Dendritic cell treated with granulocyte-macrophage colony-stimulating factor and Interleukin-4, amounts not matched to agents 40 ng/mL and 50 ng/mL, for 4 days (primary cell): Measurements from ENCODE around the gene FAM76A.
A peak's percentile ranks its signal among the peaks of the same experiment; 100 is the strongest.
"Not testable (repeated sequence)": the region's sequence is repeated elsewhere in the genome, so short reads cannot be mapped to it uniquely, and the experiment has no call there.

Experiments used
- H3K27ac Mint-ChIP-seq: one replicate; pipeline ENCODE4 v1.8.0; 2022; ENCODE audit warnings: mild to moderate bottlenecking, mixed read lengths
- H3K27me3 Mint-ChIP-seq: one replicate; pipeline ENCODE4 v1.8.0; 2022; ENCODE audit warnings: mild to moderate bottlenecking, mixed read lengths
- H3K36me3 Mint-ChIP-seq: one replicate; pipeline ENCODE4 v1.8.0; 2022; ENCODE audit warnings: low read depth, mixed read lengths
- H3K4me1 Mint-ChIP-seq: one replicate; pipeline ENCODE4 v1.8.0; 2022; ENCODE audit warnings: low read depth, mixed read lengths
- H3K4me3 Mint-ChIP-seq: one replicate; pipeline ENCODE4 v1.8.0; 2022; ENCODE audit warnings: mild to moderate bottlenecking, moderate library complexity, mixed read lengths
- H3K9me3 Mint-ChIP-seq: one replicate; pipeline ENCODE4 v1.8.0; 2022; ENCODE audit warnings: mixed read lengths
- intact Hi-C: fragments of 100-400 bp; cut with micrococcal nuclease; formaldehyde crosslinking; loops from one replicate; pipeline ENCODE4 v1.15.0; 2022

FAM76A gene

DNA sequence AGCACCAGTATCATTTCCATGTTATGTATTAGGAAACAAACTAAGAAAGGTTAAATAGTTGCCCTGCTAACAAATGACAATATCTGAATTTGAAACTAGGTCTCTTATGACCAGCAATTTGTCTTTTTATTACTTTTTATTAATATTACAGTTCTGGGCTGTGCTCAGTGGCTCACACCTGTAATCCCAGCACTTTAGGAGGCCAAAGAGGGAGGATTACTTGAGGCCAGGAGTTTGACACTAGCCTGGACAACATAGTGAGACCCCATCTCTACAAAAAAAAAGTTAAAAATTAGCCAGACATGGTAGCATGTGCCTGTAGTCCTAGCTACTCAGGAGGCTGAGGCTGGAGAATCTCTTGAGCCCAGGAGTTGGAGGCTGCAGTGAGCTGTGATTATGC is 50.5 kb downstream of the FAM76A start:
- H3K4me3 Mint-ChIP-seq, H3K27ac Mint-ChIP-seq, H3K9me3 Mint-ChIP-seq, intact Hi-C loops, H3K27me3 Mint-ChIP-seq: not testable (repeated sequence)
- Mint-ChIP-seq H3K4me1 (peaks cover 51% of the 10 kb centered on the region), H3K36me3 (peaks cover 45% of the 10 kb centered on the region)

DNA sequence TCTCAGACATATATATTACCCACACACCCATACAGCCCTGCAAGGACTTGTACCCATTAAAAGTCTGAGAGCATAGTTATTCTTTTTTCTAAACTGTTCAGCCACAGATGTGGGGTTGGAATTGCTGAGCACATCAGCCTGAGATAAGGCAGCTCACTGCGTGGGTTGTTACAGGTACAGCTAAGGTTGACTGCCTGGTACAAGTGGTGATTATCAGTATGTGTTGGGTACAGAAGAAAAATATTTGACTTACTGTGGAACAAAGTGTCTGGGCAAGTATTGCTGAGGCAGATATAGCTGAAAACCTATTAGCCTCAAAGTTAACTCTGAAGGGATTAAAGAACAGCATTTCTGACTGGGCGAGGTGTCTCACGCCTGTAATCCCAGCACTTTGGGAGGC is 52.3 kb downstream of the FAM76A start:
- H3K4me1 Mint-ChIP-seq: peaks cover 51% of the 10 kb centered on the region
- H3K27ac Mint-ChIP-seq: no peak overlapping the region
- no peaks in the 10 kb centered on the region for H3K9me3 Mint-ChIP-seq
- no peaks in the 10 kb centered on the region for H3K27me3 Mint-ChIP-seq
- H3K4me3 Mint-ChIP-seq: no peak overlapping the region
- intact Hi-C loops: no loop called here
- H3K36me3 Mint-ChIP-seq: peaks cover 56% of the 10 kb centered on the region

DNA sequence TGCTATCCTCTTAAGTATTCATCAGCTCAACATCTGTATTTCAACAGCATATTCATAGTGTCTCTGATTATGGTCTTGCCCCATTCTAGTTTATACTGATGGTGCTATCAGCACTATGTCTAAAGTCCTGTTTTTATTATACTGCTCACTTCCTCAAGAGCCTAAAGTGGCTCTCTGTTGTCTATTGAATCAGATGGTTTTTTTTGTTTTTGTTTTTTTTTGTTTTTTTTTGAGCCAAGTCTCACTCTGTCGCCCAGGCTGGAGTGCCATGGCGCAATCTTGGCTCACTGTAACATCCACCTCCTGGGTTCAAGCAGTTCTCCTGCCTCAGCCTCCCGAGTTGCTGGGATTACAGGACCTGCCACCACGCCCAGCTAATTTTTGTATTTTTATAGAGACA is 53.4 kb downstream of the FAM76A start:
- Mint-ChIP-seq H3K4me1 (peaks cover 51% of the 10 kb centered on the region), H3K27me3 (no peaks in the 10 kb centered on the region), H3K27ac (peak overlapping the region; percentile 71), H3K4me3 (no peak overlapping the region), H3K36me3 (peaks cover 54% of the 10 kb centered on the region), H3K9me3 (no peaks in the 10 kb centered on the region)
- intact Hi-C loops: no loop called here

DNA sequence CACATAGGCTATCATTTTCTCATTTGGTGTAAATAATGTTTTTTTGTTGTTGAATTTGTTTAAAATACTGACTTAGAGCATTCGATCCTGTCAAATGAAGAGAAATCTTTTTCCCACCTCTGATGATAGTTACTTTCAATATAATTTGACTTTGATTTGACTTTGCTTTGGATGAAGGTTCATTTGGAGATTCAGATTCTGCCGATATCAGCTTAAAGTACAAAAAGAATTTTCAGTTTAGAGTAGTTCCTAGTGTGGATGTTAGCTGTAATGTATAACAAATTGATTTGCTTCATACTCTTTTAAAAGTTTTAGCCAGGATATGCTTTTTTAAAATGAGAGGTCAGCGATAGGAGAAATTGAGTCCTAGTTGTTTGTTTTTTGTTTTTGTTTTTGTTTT is 57.2 kb downstream of the FAM76A start:
- no peak overlapping the region for H3K4me3 Mint-ChIP-seq
- H3K27me3 Mint-ChIP-seq: no peaks in the 10 kb centered on the region
- no peak overlapping the region for H3K27ac Mint-ChIP-seq
- peaks cover 33% of the 10 kb centered on the region for H3K36me3 Mint-ChIP-seq
- H3K4me1 Mint-ChIP-seq: peaks cover 43% of the 10 kb centered on the region
- intact Hi-C loops: no loop called here
- H3K9me3 Mint-ChIP-seq: no peaks in the 10 kb centered on the region

DNA sequence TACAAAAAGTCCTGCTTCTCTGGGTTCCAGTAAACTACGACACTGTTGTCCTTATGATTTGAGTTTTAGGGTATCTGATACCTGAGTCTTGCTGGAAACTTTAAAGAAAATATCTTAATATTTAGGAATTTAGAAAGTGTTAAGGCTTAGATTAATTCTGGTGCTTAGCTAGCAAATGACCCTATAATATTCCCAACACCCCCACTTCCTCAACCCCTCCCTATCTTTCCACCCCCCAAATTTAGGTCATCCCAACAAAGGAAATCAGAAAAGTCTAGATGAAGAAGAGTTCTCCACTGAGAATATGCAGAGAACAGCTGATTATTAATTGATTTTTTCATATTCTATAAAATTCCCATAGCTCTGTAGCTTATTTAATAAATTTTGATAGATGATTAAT is 58.9 kb downstream of the FAM76A start:
- Mint-ChIP-seq H3K9me3 (no peaks in the 10 kb centered on the region), H3K27me3 (no peaks in the 10 kb centered on the region), H3K36me3 (peaks cover 28% of the 10 kb centered on the region), H3K4me1 (peaks cover 37% of the 10 kb centered on the region), H3K4me3 (no peak overlapping the region), H3K27ac (no peak overlapping the region)
- intact Hi-C loops: no loop called here

DNA sequence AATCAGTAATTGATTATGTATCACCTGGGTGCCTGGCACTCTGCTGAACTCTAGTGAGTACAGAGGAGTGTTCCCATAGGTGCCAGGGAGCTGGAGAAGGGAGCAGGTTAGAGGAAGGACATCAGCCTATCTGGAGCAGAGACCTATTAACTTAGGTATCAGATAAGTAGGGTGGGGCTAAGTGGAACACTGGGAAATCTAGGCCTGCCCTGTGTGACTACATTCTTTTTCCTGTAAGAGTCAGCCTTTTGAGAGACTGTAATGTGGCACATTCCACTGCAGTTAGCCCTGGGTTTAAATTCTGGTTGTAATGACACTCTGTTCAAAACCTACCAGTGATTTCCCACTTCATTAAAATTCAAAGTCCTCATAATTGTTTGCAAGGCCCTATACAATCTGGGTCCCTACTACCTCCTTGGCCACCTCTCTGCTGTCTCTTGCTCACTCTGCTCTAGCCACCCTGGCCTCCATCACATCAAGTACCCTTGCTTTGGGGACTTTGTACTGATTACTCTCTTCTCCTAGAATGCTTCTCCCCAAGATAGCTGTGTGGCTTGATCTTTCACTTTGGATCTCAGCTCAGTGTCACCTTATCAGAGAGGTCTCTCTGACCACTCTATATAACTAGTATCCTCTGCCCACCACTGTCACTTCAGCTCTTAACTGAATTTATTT is 60.2 kb downstream of the FAM76A start:
- intact Hi-C loops: no loop called here
- Mint-ChIP-seq H3K27ac (no peak overlapping the region), H3K4me3 (no peak overlapping the region), H3K4me1 (peaks cover 34% of the 10 kb centered on the region), H3K9me3 (no peaks in the 10 kb centered on the region), H3K36me3 (peaks cover 26% of the 10 kb centered on the region), H3K27me3 (no peaks in the 10 kb centered on the region)

DNA sequence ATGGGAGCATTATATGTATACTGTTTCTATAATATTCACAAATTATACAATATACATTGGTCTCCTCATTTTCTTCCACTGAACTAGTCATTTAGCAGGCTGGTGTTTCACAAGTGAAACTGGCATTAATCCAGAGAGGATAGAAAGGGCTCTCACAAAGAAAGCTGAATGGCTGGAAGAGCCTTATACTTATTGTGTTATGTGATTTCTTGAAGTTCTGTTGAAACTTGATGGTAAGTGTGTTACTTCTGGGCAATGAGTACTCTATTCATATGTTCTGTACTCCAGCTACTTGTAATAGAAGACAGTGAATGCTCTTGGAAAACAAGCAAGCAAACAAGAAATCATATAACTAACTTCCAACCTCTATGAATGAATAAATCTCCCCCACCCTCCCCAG is 62.1 kb downstream of the FAM76A start:
- intact Hi-C loops: no loop called here
- H3K36me3 Mint-ChIP-seq: peaks cover 33% of the 10 kb centered on the region
- H3K4me3 Mint-ChIP-seq: no peak overlapping the region
- H3K9me3 Mint-ChIP-seq: no peaks in the 10 kb centered on the region
- H3K27me3 Mint-ChIP-seq: no peaks in the 10 kb centered on the region
- H3K4me1 Mint-ChIP-seq: peaks cover 33% of the 10 kb centered on the region
- H3K27ac Mint-ChIP-seq: peak overlapping the region; percentile 52

DNA sequence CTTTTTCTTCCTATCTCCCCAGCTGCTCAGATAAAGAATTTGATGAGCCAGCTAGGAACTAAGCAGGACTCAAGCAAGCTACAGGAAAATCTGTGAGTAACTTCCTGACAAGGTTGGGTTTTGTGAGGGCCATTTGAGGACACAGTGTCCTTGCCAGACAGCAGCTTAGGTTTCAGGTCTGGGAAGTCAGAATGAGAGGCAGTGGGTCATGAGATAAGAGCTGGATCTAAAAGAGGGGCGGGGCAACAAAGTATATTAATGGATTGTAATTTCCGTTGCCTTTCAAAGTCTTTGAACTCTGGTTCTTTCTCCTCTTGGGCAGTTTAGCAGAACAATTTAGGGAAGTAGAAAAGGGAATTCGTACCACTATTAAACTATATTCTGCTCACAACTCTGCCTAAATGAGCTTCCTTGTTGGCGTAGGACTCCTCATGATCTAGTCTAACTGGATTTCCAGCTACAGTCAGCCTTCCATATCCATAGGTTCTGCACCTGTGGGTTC is 63.8 kb downstream of the FAM76A start:
- intact Hi-C loops: no loop called here
- Mint-ChIP-seq H3K27ac (peak overlapping the region; percentile 89), H3K36me3 (peaks cover 42% of the 10 kb centered on the region)

DNA sequence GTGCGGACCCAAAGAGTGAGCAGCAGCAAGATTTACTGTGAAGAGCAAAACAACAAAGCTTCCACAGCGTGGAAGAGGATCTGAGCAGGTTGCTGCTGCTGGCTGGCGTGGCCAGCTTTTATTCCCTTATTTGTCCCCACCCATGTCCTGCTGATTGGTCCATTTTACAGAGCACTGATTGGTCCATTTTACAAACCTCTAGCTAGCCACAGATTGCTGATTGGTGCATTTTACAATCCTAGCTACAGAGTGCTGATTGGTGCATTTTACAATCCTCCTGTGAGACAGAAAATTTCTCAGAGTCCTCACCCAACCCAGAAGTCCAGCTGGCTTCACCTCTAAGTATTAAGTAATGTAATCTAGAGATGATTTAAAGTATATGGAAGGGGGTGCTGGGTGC is 64.5 kb downstream of the FAM76A start:
- H3K27ac Mint-ChIP-seq: peak overlapping the region; percentile 89
- intact Hi-C loops, H3K4me3 Mint-ChIP-seq, H3K9me3 Mint-ChIP-seq, H3K27me3 Mint-ChIP-seq: not testable (repeated sequence)
- peaks cover 49% of the 10 kb centered on the region for H3K36me3 Mint-ChIP-seq
- H3K4me1 Mint-ChIP-seq: peaks cover 33% of the 10 kb centered on the region

More for the DNA sequence above, 63.8 kb downstream of the FAM76A start:
- H3K9me3 Mint-ChIP-seq: no peaks in the 10 kb centered on the region
- H3K4me1 Mint-ChIP-seq: peaks cover 33% of the 10 kb centered on the region
- H3K4me3 Mint-ChIP-seq: no peak overlapping the region
- H3K27me3 Mint-ChIP-seq: no peaks in the 10 kb centered on the region

DNA sequence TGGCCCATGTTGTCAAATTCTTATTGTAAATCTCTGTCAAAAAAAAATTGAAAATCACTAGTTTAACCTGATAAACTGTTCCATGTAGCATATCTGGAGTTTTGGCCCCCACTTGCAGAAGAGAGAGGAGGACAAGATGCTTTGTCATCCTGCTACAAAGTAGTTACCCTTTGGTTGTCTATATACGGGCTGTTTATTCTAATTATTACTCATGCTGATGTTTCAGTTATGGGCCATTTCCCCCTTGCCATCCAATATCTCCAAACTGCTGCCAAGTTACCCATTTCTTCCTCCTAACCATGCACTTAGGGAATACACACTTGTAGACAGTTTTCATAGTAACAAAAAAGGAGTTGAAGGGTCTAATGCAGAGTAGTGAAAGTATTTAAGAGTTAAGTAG is 69.8 kb downstream of the FAM76A start:
- Mint-ChIP-seq H3K4me1 (no peaks in the 10 kb centered on the region), H3K9me3 (no peaks in the 10 kb centered on the region), H3K36me3 (peaks cover 95% of the 10 kb centered on the region), H3K27ac (no peak overlapping the region), H3K4me3 (no peak overlapping the region), H3K27me3 (no peaks in the 10 kb centered on the region)
- intact Hi-C loops: no loop called here

DNA sequence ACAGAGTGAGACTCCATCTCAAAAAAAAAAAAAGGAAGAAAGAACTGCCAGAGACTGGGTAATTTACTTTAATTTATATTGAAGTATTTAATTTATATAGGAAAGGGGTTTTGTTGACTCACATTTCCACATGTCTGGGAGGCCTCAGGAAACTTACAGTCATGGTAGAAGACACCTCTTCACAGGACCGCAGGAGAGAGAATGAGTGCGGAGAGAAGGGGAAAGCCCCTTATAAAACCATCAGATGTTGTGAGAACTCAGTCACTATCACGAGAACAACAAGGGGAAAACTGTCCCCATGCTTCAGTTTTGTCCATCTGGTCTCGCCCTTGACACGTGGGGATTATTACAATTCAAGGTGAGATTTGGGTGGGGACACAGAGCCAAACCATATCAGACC is 79.0 kb downstream of the FAM76A start:
- H3K4me1 Mint-ChIP-seq: no peaks in the 10 kb centered on the region
- H3K4me3 Mint-ChIP-seq: no peak overlapping the region
- no peaks in the 10 kb centered on the region for H3K9me3 Mint-ChIP-seq
- peaks cover 82% of the 10 kb centered on the region for H3K36me3 Mint-ChIP-seq
- intact Hi-C loops: loop anchor here (10.0 kb wide), 1 partner anchor 60 kb away; no protein-coding TSS in a partner anchor
- no peak overlapping the region for H3K27ac Mint-ChIP-seq
- no peaks in the 10 kb centered on the region for H3K27me3 Mint-ChIP-seq

DNA sequence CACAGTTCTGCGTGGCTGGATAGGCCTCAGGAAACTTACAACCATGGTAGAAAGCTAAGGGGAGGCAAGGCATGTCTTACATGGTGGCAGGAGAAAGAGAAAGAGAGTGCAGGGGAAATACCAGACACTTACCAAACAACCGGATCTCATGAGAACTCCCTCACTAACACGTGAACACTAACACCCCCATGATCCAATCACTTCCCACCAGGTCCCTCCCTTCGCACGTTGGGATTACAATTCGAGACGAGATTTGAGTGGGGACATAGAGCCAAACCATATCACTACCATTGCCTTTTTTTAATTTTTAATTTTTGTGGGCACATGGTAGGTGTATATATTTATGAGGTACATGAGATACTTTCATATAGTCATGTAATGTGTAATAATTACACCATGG is 81.0 kb downstream of the FAM76A start:
- intact Hi-C loops: loop anchor here (10.0 kb wide), 1 partner anchor 62 kb away; no protein-coding TSS in a partner anchor
- H3K9me3 Mint-ChIP-seq: no peaks in the 10 kb centered on the region
- no peak overlapping the region for H3K4me3 Mint-ChIP-seq
- peaks cover 78% of the 10 kb centered on the region for H3K36me3 Mint-ChIP-seq
- H3K27ac Mint-ChIP-seq: no peak overlapping the region
- no peaks in the 10 kb centered on the region for H3K27me3 Mint-ChIP-seq
- no peaks in the 10 kb centered on the region for H3K4me1 Mint-ChIP-seq

DNA sequence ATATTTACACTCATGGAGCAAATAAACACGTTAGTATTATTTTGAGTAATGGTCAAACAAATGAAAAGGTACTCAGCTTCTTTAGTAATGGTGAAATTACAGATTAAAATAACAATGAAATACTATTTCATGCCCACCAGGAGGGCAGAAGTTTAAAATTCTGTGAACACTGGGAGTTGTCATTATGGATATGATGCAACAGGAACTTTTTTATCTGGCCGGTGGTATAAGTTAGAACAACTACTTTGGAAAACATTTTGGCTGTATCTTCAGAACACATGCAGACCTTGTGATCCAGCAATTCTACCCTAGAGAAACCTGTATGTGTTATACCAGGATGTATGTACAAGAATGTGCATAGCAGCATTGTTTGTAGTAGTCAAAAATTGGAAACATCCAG is 81.6 kb downstream of the FAM76A start:
- no peak overlapping the region for H3K4me3 Mint-ChIP-seq
- no peaks in the 10 kb centered on the region for H3K4me1 Mint-ChIP-seq
- peaks cover 78% of the 10 kb centered on the region for H3K36me3 Mint-ChIP-seq
- no peaks in the 10 kb centered on the region for H3K9me3 Mint-ChIP-seq
- H3K27me3 Mint-ChIP-seq: no peaks in the 10 kb centered on the region
- intact Hi-C loops: loop anchor here (10.0 kb wide), 1 partner anchor 63 kb away; no protein-coding TSS in a partner anchor
- H3K27ac Mint-ChIP-seq: no peak overlapping the region

DNA sequence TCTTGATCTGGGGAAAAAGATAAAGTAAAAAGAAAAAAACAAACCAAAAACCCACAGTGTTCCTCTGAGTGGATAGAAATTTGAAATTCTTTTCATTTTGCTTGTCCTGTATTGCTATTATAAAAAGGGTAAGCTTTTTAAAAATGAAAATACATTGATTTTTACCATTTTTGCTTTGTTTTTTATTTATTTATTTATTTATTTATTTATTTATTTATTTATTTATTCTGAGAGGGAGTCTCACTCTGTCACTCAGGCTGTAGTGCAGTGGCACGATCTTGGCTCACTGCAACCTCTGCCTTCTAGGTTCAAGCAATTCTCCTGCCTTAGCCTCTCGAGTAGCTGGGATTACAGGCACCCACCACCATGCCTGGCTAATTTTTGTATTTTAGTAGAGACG is 82.4 kb downstream of the FAM76A start:
- H3K27me3 Mint-ChIP-seq, H3K4me3 Mint-ChIP-seq, H3K9me3 Mint-ChIP-seq, H3K4me1 Mint-ChIP-seq, H3K27ac Mint-ChIP-seq: not testable (repeated sequence)
- intact Hi-C loops: loop anchor here (10.0 kb wide), 1 partner anchor 63 kb away; no protein-coding TSS in a partner anchor
- peaks cover 78% of the 10 kb centered on the region for H3K36me3 Mint-ChIP-seq

DNA sequence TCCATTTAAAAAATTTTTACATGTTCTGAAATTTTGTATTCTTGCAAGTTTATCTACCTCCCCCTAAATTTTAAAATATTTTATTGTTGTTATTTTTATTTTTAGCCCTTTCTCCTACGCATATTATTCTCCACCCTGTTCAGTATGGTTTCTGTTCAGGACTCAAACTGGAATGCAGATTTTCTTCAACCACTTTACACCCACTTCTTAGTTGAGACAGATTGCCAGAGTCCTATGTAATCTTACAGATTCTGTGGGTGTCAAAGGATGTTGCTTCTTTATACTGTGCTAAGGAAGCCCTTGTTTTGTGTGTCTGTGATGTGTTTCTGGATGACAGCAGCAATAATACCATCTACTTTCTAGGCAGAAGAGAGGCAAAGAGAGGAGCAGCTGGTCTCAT is 84.1 kb downstream of the FAM76A start:
- H3K4me1 Mint-ChIP-seq: no peaks in the 10 kb centered on the region
- no peaks in the 10 kb centered on the region for H3K9me3 Mint-ChIP-seq

More for the DNA sequence above, 84.1 kb downstream of the FAM76A start:
- Mint-ChIP-seq H3K4me3 (no peak overlapping the region), H3K27me3 (no peaks in the 10 kb centered on the region), H3K27ac (no peak overlapping the region), H3K36me3 (peaks cover 78% of the 10 kb centered on the region)
- intact Hi-C loops: loop anchor here (10.0 kb wide), 1 partner anchor 65 kb away; no protein-coding TSS in a partner anchor
